ENCODE results near the gene ITCH.
"Not testable (repeated sequence)": the region's sequence is repeated elsewhere in the genome, so short reads cannot be mapped to it uniquely, and the experiment has no call there.

Gene ITCH

DNA sequence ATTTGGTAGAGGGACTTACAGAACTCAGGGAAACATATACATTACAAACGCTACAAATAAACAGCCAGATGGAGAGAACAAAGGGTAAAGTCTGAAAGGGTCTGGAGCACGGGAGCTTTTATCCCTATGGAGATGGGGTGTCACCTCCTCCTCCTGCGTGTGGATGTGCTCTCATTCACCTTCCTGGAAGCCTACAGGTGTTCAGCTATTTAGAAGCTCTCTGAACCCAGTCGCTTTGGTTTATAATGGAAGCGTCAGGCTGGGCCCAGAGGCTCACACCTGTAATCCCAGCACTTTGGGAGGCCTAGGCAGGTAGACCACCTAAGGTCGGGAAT, 17.7 kb upstream of the ITCH start:
- DNase-seq (ENCODE audit: low read depth): no peak
- TF ChIP-seq, protein P1, sequence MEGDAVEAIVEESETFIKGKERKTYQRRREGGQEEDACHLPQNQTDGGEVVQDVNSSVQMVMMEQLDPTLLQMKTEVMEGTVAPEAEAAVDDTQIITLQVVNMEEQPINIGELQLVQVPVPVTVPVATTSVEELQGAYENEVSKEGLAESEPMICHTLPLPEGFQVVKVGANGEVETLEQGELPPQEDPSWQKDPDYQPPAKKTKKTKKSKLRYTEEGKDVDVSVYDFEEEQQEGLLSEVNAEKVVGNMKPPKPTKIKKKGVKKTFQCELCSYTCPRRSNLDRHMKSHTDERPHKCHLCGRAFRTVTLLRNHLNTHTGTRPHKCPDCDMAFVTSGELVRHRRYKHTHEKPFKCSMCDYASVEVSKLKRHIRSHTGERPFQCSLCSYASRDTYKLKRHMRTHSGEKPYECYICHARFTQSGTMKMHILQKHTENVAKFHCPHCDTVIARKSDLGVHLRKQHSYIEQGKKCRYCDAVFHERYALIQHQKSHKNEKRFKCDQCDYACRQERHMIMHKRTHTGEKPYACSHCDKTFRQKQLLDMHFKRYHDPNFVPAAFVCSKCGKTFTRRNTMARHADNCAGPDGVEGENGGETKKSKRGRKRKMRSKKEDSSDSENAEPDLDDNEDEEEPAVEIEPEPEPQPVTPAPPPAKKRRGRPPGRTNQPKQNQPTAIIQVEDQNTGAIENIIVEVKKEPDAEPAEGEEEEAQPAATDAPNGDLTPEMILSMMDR (IDR thresholded peaks at IDR 0.05; ENCODE audit: insufficient read depth, low read depth, low read length, missing control alignments): no peak

DNA sequence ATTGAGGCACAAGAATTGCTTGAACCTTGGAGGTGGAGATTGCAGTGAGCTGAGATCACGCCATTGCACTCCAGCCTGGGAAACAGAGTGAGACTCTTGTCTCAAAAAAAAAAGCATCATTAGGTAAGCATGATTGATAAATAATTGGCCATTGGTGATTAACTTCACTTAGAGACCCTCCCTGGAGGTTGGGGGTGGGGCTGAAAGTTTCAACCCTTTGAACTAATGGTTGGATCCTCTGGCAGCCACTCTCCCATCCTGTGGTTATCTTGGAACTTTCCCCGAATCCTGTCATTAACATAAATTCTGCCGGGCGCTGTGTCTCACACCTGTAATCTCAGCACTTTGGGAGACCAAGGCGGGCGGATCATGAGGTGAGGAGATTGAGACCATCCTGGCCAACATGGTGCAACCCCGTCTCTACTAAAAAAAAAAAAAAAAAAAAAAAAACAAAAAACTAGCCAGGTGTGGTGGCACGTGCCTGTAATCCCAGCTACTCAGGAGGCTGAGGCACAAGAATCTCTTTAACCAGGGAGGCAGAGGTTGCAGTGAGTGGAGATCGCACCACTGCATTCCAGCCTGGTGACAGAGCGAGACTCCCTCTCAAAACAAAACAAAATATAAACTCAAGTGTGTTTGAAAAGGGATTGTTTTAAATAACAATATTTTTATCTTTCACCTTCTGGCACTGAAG, 17.1 kb upstream of the ITCH start:
- H3K4me3 ChIP-seq (ENCODE audit: low read depth, low read length); DNase-seq (ENCODE audit: low read depth): not testable (repeated sequence)

More for the DNA sequence above, 17.7 kb upstream of the ITCH start:
- H3K4me3 ChIP-seq (ENCODE audit: low read depth, low read length): no peak overlapping the region

DNA sequence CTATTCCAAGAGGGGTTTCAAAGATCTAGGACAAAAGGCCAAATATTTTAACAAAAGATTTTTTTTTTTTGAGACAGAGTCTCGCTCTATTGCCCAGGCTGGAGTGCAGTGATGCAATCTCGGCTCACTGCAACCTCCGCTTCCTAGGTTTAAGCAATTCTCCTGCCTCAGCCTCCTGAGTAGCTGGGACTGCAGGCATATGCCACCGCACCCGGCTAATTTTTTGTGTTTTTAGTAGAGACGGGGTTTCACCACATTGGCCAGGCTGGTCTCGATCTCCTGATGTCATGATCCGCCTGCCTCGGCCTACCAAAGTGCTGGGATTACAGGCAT, 16.6 kb upstream of the ITCH start:
- DNase-seq (ENCODE audit: low read depth): not testable (repeated sequence)

DNA sequence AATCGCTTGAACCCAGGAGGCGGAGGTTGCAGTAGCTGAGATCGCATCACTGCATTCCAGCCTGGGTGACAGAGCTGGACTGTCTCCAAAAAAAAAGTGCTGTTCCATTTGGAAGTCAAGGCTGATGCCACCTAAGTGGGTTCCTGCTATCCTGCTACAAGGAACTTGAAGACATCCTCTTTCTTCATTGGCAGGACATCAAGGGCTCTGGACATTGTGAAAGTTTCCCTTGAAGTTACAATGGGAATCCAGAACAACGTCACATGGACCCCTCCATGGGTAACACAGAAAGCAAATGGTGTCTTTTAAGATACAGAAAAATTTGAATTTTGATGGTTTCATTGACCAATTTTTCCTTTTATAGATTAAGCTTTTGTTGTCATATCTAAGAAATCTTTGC, 15.5 kb upstream of the ITCH start:
- H3K4me3 ChIP-seq (ENCODE audit: low read depth, low read length): no peak overlapping the region
- no peak for DNase-seq (ENCODE audit: low read depth)
- TF ChIP-seq, protein P1 (IDR thresholded peaks at IDR 0.05; ENCODE audit: insufficient read depth, low read depth, low read length, missing control alignments): no peak

More for the DNA sequence above, 16.6 kb upstream of the ITCH start:
- H3K4me3 ChIP-seq (ENCODE audit: low read depth, low read length): not testable (repeated sequence)

DNA sequence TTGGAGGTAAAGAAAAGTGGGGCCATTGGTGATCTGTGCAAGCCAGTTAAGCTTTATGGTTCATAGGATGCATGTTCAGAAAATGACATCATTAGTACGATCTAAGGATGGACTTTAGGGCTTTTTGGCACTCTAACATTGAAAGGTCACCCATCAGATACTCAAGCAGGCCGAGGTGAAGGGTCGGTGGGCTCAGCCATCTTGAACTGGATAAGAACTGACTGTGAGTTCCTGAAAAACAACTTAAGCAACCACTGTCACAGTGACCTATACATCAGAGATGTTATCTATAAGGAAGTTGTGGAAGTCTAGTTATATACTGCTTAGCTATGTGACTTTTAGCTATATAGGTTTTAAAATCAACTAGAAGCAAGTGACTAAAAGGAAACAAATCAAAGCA, 13.0 kb upstream of the ITCH start:
- TF ChIP-seq, protein P1 (IDR thresholded peaks at IDR 0.05; ENCODE audit: insufficient read depth, low read depth, low read length, missing control alignments): no peak
- DNase-seq (ENCODE audit: low read depth): no peak
- no peak overlapping the region for H3K4me3 ChIP-seq (ENCODE audit: low read depth, low read length)

DNA sequence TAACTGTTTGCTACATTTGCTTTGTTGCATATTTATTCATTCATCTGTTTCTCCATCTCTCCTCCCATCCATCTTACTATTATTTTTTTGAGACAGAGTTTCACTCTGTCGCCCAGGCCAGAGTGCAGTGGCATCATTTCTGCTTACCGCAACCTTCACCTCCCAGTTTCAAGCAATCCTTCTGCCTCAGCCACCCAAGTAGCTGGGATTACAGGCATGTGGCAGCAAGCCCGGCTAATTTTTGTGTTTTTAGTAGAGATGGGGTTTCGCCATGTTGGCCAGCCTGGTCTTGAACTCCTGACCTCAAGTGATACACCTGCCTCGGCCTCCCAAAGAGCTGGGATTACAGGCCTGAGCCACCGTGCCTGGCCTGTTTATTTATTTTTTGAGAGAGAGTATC, 9.6 kb upstream of the ITCH start:
- H3K4me3 ChIP-seq (ENCODE audit: low read depth, low read length); DNase-seq (ENCODE audit: low read depth): not testable (repeated sequence)

DNA sequence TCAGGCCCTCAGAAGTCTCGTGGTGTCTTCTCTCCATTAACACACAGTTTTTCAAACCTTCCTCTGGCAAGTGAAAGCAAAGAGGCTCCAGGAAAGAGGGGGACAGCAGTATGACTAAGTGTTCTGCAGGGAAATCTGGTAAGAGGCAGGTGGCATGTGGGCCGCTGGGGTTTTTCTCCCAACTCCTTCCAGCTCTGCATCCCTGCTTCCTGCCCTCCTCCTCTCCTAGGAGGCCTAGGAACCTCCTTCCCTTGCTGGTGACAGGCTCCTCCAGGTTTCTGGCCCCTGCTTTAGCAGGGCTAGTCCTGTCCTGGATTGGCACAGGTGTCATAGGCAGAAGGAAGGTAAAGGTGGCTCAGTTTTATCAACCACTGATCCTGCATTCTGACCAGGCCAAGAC, 7.6 kb upstream of the ITCH start:
- TF ChIP-seq, protein P1 (IDR thresholded peaks at IDR 0.05; ENCODE audit: insufficient read depth, low read depth, low read length, missing control alignments): no peak
- no peak for DNase-seq (ENCODE audit: low read depth)
- no peak overlapping the region for H3K4me3 ChIP-seq (ENCODE audit: low read depth, low read length)

DNA sequence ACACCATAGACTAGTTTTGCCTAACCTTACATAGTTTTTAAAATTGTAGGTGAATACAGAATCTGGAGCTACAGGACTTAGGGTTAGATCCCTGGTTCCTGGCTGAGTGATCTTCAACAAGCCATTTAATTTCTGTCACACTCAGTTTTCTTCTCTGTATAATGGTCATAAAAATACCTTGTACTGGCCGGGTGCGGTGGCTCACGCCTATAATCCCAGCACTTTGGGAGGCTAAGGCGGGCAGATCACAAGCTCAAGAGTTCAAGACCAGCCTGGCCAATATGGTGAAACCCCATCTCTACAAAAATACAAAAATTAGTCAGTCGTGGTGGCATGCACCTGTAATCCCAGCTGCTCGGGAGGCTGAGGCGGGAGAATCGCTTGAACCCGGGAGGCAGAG, 3.3 kb upstream of the ITCH start:
- H3K4me3 ChIP-seq (ENCODE audit: low read depth, low read length); DNase-seq (ENCODE audit: low read depth): not testable (repeated sequence)

DNA sequence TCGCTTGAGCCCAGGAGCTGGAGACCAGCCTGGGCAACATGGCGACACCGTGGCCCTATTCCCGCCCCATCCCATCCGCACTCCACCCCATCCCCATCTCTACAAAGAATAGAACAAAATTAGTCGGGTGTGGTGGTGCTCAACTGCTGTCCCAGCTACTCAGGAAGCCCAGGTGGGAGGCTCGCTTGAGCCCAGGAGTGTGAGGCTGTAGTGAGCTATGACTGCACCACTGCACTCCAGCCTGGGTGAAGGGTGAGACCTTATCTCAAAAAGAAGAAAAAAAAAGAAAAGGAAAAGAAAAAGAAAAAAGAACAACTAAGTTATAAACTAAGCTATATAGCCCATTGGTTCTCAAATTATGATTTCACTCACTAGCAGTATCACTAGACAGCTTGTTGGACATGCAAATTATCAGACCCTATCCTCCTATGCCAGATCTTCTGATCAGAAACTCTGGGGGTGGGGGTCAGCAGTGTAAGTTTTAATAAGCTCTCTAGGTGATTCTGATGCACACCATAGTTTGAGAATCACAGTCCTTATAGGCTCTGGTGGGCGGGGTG, 491 bp upstream of the ITCH start:
- DNase-seq (ENCODE audit: low read depth): peak; percentile 6
- peak overlapping the region; percentile 88 for H3K4me3 ChIP-seq (ENCODE audit: low read depth, low read length)
- TF ChIP-seq, protein P1 (IDR thresholded peaks at IDR 0.05; ENCODE audit: insufficient read depth, low read depth, low read length, missing control alignments): no peak

Measured in GM12865 (cell line).